Head of caudate nucleus (tissue), 42 donors: ENCODE data around the gene MCEE.
"Not testable (repeated sequence)": the region's sequence is repeated elsewhere in the genome, so short reads cannot be mapped to it uniquely, and the experiment has no call there.

Source experiments
- DNase-seq, 42 donors: peaks; one replicate each; pipeline versions ENCODE4 v3.0.0 to v3.0.0-alpha.2; 2020 to 2021; ENCODE audit warnings: mixed read lengths in 7 of 42
- intact Hi-C: fragments of 100-400 bp; cut with DNase I; formaldehyde crosslinking; loops from one replicate; pipeline ENCODE4 v1.15.0; 2022

Gene MCEE

GRCh38 chr2:71130905-71131244 lies 846 bp upstream of the MCEE start:
- DNase-seq, result peak in 1 of 42 donors; percentile 20
- intact Hi-C loops, result loop anchor here (2.0 kb wide), 1 partner anchor 60 kb away; no protein-coding TSS in a partner anchor

GRCh38 chr2:71129902-71130151 lies 202 bp downstream of the MCEE start:
- DNase-seq, result no peak
- intact Hi-C loops, result loop anchor here (2.0 kb wide), 1 partner anchor 59 kb away; no protein-coding TSS in a partner anchor

- DNase-seq, result no peak
- intact Hi-C loops, result no loop called here
These were observed 721 bp downstream of the MCEE start for GRCh38 chr2:71129114-71129901.

GRCh38 chr2:71126957-71127356 lies 3.1 kb downstream of the MCEE start:
- intact Hi-C loops, result no loop called here
- DNase-seq, result no peak

- DNase-seq, result no peak
- intact Hi-C loops, result no loop called here
These were observed 4.3 kb downstream of the MCEE start for GRCh38 chr2:71125506-71126294.

GRCh38 chr2:71122387-71123298 lies 7.4 kb downstream of the MCEE start:
- intact Hi-C loops, result no loop called here
- DNase-seq, result no peak

GRCh38 chr2:71121479-71121878 lies 8.6 kb downstream of the MCEE start:
- no peak for DNase-seq
- intact Hi-C loops, result no loop called here

- no peak for DNase-seq
- intact Hi-C loops, result no loop called here
These were observed 9.8 kb downstream of the MCEE start for GRCh38 chr2:71120195-71120594.

GRCh38 chr2:71117063-71117462 lies 13.0 kb downstream of the MCEE start:
- DNase-seq, result no peak
- intact Hi-C loops, result no loop called here

- intact Hi-C loops, result no loop called here
- DNase-seq, result no peak
These were observed 16.2 kb downstream of the MCEE start for GRCh38 chr2:71113843-71114242.

- DNase-seq, result no peak
- intact Hi-C loops, result no loop called here
These were observed 21.9 kb downstream of the MCEE start for GRCh38 chr2:71108091-71108490.

- intact Hi-C loops, DNase-seq: not testable (repeated sequence)
These were observed 23.6 kb downstream of the MCEE start for GRCh38 chr2:71106463-71106862.

- intact Hi-C loops, result no loop called here
- no peak for DNase-seq
These were observed 26.2 kb downstream of the MCEE start for GRCh38 chr2:71103809-71104208.

GRCh38 chr2:71102981-71103681 lies 26.9 kb downstream of the MCEE start:
- intact Hi-C loops, result no loop called here
- DNase-seq, result no peak

- intact Hi-C loops, result no loop called here
- DNase-seq, result no peak
These were observed 28.4 kb downstream of the MCEE start for GRCh38 chr2:71101656-71102055.

- intact Hi-C loops, result no loop called here
These were observed 29.6 kb downstream of the MCEE start for GRCh38 chr2:71100195-71100964.

GRCh38 chr2:71092491-71093260 lies 37.4 kb downstream of the MCEE start:
- DNase-seq, result peak in 1 of 42 donors; percentile 2
- intact Hi-C loops, result not testable (repeated sequence)

More at GRCh38 chr2:71100195-71100964, 29.6 kb downstream of the MCEE start:
- peak in 41 of 42 donors; percentile 20 to 83 (median 56) for DNase-seq

- intact Hi-C loops, DNase-seq: not testable (repeated sequence)
These were observed 38.2 kb downstream of the MCEE start for GRCh38 chr2:71091808-71092207.
